ENCODE data around the gene CEP112. TPM values are rescaled to one million over a fixed set of nuclear protein-coding genes. Genes with fewer than 3 reads are reported as not detected.

CEP112 gene
- total and polyA plus RNA-seq, 2 of the 4 experiments (the other 2 are of a cell fraction): 2.5 to 5.6 TPM

DNA sequence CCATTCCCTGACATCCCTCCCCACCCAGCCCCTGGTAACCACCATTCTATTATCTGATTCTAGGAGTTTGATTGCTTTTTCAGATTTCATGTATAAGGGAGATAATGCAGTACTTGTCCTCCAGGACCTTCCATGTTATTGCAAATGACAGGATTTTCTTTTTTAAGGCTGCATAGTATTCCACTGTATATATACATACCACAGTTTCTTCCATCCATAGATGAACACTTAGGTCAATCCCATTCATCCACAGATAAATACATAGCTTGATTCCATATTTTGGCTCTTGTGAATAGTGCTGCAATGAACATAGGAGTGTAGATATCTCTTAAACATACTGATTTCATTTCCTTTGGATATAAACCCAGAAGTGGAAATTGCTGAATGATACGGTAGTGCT is 183.3 kb downstream of the CEP112 start:
- Histone ChIP-seq H3K36me3 (ENCODE audit: control insufficient read depth, insufficient read depth, low read length) (no peaks in the 10 kb centered on the region), H3K9me3 (ENCODE audit: control insufficient read depth, insufficient read depth, low read length) (no peaks in the 10 kb centered on the region), H3K14ac (replicated peaks; ENCODE audit: low read depth, low read length) (no peak overlapping the region), H3K9ac (ENCODE audit: low read depth, low read length) (no peak overlapping the region), H2BK15ac (ENCODE audit: low read depth, low read length) (no peak overlapping the region), H4K20me1 (ENCODE audit: insufficient read depth, low read length) (no peaks in the 10 kb centered on the region), H3K4me2 (ENCODE audit: low read depth, low read length) (no peak overlapping the region), H2BK20ac (ENCODE audit: low read depth, low read length) (no peak overlapping the region), H4K91ac (ENCODE audit: insufficient read depth, low read depth, low read length) (no peak overlapping the region), H3K4me3 (ENCODE audit: insufficient read depth, low read depth, low read length) (no peak overlapping the region), H3K23ac (ENCODE audit: low read depth, low read length) (no peak overlapping the region), H3K4me1 (ENCODE audit: control insufficient read depth, insufficient read depth, low read length) (no peaks in the 10 kb centered on the region), H3K79me1 (ENCODE audit: low read depth in 1 of 2, low read length in 2 of 2) (no peaks in the 10 kb centered on the region), H4K5ac (ENCODE audit: low read depth, low read length) (no peak overlapping the region), H3K9me1 (ENCODE audit: insufficient read depth, low read length) (no peaks in the 10 kb centered on the region), H3K56ac (ENCODE audit: extremely low read depth, insufficient read depth, low read length) (no peak overlapping the region), H3K27me3 (ENCODE audit: control insufficient read depth, insufficient read depth, low read length) (no peaks in the 10 kb centered on the region), H2BK5ac (ENCODE audit: low read depth, low read length, poor library complexity, severe bottlenecking) (no peak overlapping the region), H2AK5ac (ENCODE audit: low read depth, low read length) (no peak overlapping the region), H3K18ac (ENCODE audit: low read depth, low read length) (no peak overlapping the region), H2BK120ac (ENCODE audit: low read depth, low read length) (no peak overlapping the region), H3K4ac (ENCODE audit: low read depth, low read length) (no peak overlapping the region), H4K8ac (ENCODE audit: low read depth in 2 of 2, low read length in 2 of 2) (no peak overlapping the region), H3K27ac (ENCODE audit: insufficient read depth, low read length) (no peak overlapping the region), H2AFZ (replicated peaks; ENCODE audit: low read length, poor library complexity) (no peak overlapping the region), H2AK9ac (replicated peaks; ENCODE audit: low read depth, low read length, poor library complexity) (no peak overlapping the region)
- no CpG with 5 or more reads among the region's 1 CpG for WGBS, 2 experiments (ENCODE audit: extremely low coverage in 2 of 2, insufficient read length in 1 of 2)
- ATAC-seq (ENCODE audit: low read depth) (no peak), DNase-seq (no peak)
- POLR2A ChIA-PET (ENCODE audit: unreplicated experiment): no interaction called here
- intact Hi-C loops (cut with micrococcal nuclease): no loop called here
- CTCF ChIA-PET: no interaction called here
- dilution Hi-C loops (cut with HindIII; ENCODE audit: low sequenced_read_pairs, unreplicated experiment): no loop called here
- BruUV-seq (replicated peaks): no TSS peak
- in situ Hi-C loops (cut with MboI; ENCODE audit: low sequenced_read_pairs): no loop called here
- no peak for TF ChIP-seq MAZ (IDR thresholded peaks at IDR 0.05; ENCODE audit: borderline replicate concordance, low read depth, low read length)
- TF ChIP-seq NFE2L2 (IDR thresholded peaks at IDR 0.05; ENCODE audit: low read depth, low read length): no peak
- TF ChIP-seq, protein P1, sequence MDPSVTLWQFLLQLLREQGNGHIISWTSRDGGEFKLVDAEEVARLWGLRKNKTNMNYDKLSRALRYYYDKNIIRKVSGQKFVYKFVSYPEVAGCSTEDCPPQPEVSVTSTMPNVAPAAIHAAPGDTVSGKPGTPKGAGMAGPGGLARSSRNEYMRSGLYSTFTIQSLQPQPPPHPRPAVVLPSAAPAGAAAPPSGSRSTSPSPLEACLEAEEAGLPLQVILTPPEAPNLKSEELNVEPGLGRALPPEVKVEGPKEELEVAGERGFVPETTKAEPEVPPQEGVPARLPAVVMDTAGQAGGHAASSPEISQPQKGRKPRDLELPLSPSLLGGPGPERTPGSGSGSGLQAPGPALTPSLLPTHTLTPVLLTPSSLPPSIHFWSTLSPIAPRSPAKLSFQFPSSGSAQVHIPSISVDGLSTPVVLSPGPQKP (IDR thresholded peaks at IDR 0.05; ENCODE audit: borderline replicate concordance, low read depth, low read length): no peak
- TF ChIP-seq, protein P2, sequence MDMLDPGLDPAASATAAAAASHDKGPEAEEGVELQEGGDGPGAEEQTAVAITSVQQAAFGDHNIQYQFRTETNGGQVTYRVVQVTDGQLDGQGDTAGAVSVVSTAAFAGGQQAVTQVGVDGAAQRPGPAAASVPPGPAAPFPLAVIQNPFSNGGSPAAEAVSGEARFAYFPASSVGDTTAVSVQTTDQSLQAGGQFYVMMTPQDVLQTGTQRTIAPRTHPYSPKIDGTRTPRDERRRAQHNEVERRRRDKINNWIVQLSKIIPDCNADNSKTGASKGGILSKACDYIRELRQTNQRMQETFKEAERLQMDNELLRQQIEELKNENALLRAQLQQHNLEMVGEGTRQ (IDR thresholded peaks at IDR 0.05; ENCODE audit: low read depth, low read length): no peak
- no peak for TF ChIP-seq CEBPB (IDR thresholded peaks at IDR 0.05; ENCODE audit: low read depth, low read length)
- TF ChIP-seq, protein P3, sequence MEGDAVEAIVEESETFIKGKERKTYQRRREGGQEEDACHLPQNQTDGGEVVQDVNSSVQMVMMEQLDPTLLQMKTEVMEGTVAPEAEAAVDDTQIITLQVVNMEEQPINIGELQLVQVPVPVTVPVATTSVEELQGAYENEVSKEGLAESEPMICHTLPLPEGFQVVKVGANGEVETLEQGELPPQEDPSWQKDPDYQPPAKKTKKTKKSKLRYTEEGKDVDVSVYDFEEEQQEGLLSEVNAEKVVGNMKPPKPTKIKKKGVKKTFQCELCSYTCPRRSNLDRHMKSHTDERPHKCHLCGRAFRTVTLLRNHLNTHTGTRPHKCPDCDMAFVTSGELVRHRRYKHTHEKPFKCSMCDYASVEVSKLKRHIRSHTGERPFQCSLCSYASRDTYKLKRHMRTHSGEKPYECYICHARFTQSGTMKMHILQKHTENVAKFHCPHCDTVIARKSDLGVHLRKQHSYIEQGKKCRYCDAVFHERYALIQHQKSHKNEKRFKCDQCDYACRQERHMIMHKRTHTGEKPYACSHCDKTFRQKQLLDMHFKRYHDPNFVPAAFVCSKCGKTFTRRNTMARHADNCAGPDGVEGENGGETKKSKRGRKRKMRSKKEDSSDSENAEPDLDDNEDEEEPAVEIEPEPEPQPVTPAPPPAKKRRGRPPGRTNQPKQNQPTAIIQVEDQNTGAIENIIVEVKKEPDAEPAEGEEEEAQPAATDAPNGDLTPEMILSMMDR (conservative IDR thresholded peaks at IDR 0.05; ENCODE audit: low read depth, low read length): no peak
- no peak for TF ChIP-seq BHLHE40 (IDR thresholded peaks at IDR 0.05; ENCODE audit: low read depth, low read length)
- no peak for TF ChIP-seq POLR2A (IDR thresholded peaks at IDR 0.05; ENCODE audit: low read depth, low read length)
- no peak for TF ChIP-seq RCOR1 (IDR thresholded peaks at IDR 0.05; ENCODE audit: insufficient replicate concordance, low read length)
- no peak for TF ChIP-seq SMC3 (IDR thresholded peaks at IDR 0.05; ENCODE audit: low read depth, low read length)

Measured in IMR-90 (cell line).